NCI-H748 (cell line): ENCODE results near the gene HAUS2.
A peak's percentile ranks its signal among the peaks of the same experiment; 100 is the strongest.
"Not testable (repeated sequence)": the region's sequence is repeated elsewhere in the genome, so short reads cannot be mapped to it uniquely, and the experiment has no call there.

Source experiments
- DNase-seq: peaks from one replicate; lab custom pipeline; 2025; ENCODE audit not compliant: unreplicated experiment; lab: John Stamatoyannopoulos, UW

Gene HAUS2

GRCh38 chr15:42575188-42576039 lies 26.8 kb downstream of the HAUS2 start, which contains the start of gene STARD9:
TSS of gene STARD9 (plus strand) at chr15:42575606. CDS start at chr15:42575716, 110 bp downstream.
- peak; percentile 96 for DNase-seq

GRCh38 chr15:42576040-42576594 lies 27.5 kb downstream of the HAUS2 start:
- peak; percentile 43 for DNase-seq

GRCh38 chr15:42576776-42577175 lies 28.1 kb downstream of the HAUS2 start:
- no peak for DNase-seq

GRCh38 chr15:42577514-42578031 lies 28.9 kb downstream of the HAUS2 start:
- DNase-seq, result no peak

- no peak for DNase-seq
These were observed 30.4 kb downstream of the HAUS2 start for GRCh38 chr15:42578984-42579537.

- DNase-seq, result peak; percentile 86
These were observed 32.7 kb downstream of the HAUS2 start for GRCh38 chr15:42581272-42581730.

- DNase-seq, result no peak
These were observed 34.1 kb downstream of the HAUS2 start for GRCh38 chr15:42582569-42583375.

- DNase-seq, result no peak
These were observed 35.6 kb downstream of the HAUS2 start for GRCh38 chr15:42584031-42584765.

- DNase-seq, result no peak
These were observed 42.1 kb downstream of the HAUS2 start for GRCh38 chr15:42590619-42591237.

GRCh38 chr15:42591238-42591934 lies 42.7 kb downstream of the HAUS2 start:
- no peak for DNase-seq

GRCh38 chr15:42592716-42593115 lies 44.1 kb downstream of the HAUS2 start:
- DNase-seq, result no peak

GRCh38 chr15:42593143-42593542 lies 44.5 kb downstream of the HAUS2 start:
- DNase-seq, result no peak

- no peak for DNase-seq
These were observed 45.5 kb downstream of the HAUS2 start for GRCh38 chr15:42594095-42594494.

GRCh38 chr15:42595626-42596240 lies 47.1 kb downstream of the HAUS2 start:
- DNase-seq, result no peak

- not testable (repeated sequence) for DNase-seq
These were observed 52.7 kb downstream of the HAUS2 start for GRCh38 chr15:42601316-42601715.

- no peak for DNase-seq
These were observed 53.9 kb downstream of the HAUS2 start for GRCh38 chr15:42602501-42602900.

- DNase-seq, result no peak
These were observed 55.3 kb downstream of the HAUS2 start for GRCh38 chr15:42603978-42604377.

- DNase-seq, result no peak
These were observed 56.5 kb downstream of the HAUS2 start for GRCh38 chr15:42604894-42605744.
